Right atrium auricular region (tissue), 2 donors: ENCODE measurements around the gene PRSS33. TPM values are rescaled to one million over a fixed set of nuclear protein-coding genes. Genes with fewer than 3 reads are reported as not detected.

Source experiments
- DNase-seq: peaks from one replicate; pipeline ENCODE4 v3.0.0-alpha.2; 2019; ENCODE audit warnings: low spot score
- H3K27ac ChIP-seq, 2 donors: fragments of 200-600 bp; sonication (generic); 1 replicate in 1 of 2; 2 replicates in 1 of 2; pipeline ENCODE4 v1.5.1; 2016 to 2019
- H3K27me3 ChIP-seq, 2 donors: fragments of 200-600 bp; sonication (generic); one replicate each; pipeline versions ENCODE4 v1.5.1 to v1.6.0; 2017 to 2019
- H3K36me3 ChIP-seq: fragments of 200-600 bp; sonication (generic); one replicate; pipeline ENCODE4 v1.5.1; 2016
- H3K4me1 ChIP-seq, 2 donors: fragments of 200-600 bp; sonication (generic); one replicate each; pipeline versions ENCODE4 v1.5.1 to v1.6.0; 2017 to 2019
- H3K4me3 ChIP-seq, 2 donors: fragments of 200-600 bp; sonication (generic); 1 replicate in 1 of 2; 2 replicates in 1 of 2; pipeline ENCODE4 v1.5.1; 2017 to 2019; ENCODE audit warnings: mild to moderate bottlenecking in 1 of 2, moderate library complexity in 1 of 2
- H3K9me3 ChIP-seq, 2 donors: fragments of 200-600 bp; sonication (generic); one replicate each; pipeline ENCODE4 v1.5.1; 2019
- total RNA-seq, 2 donors: library from RNA; depleted of rRNA; stranded (reverse); fragments of >200 nt; gene quantifications; one replicate each; pipeline ENCODE4 v1.1.0, GENCODE V29; 2016
- TF ChIP-seq, protein P1 (sequence below), 2 donors: fragments of 200-600 bp; sonication (generic); IDR thresholded peaks; one replicate each; pipeline ENCODE4 v1.5.1; 2019; ENCODE audit warnings: antibody characterized with exemption in 2 of 2

Gene PRSS33, protein sequence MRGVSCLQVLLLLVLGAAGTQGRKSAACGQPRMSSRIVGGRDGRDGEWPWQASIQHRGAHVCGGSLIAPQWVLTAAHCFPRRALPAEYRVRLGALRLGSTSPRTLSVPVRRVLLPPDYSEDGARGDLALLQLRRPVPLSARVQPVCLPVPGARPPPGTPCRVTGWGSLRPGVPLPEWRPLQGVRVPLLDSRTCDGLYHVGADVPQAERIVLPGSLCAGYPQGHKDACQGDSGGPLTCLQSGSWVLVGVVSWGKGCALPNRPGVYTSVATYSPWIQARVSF
- not detected for total RNA-seq

DNA sequence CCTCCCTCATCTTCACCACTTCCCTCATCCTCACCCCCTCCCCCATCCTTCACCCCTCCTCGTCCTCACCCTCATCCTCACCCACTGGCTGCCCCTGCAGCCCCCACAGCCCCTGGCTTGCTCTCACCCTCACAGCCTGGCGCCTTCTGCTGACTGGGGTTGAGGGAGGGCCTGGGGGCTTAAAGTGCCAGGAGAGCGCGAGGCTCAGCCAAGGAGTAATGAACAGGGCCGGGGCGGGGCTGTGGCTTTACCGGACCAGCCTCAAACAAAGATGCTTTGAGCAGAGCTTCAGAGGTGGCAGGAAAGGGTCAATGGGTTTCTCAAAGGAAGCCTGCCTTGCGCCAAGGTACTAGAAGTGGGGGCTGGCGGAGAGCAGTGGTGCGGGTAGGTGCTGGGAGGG, at the start of gene PRSS33:
Gene PRSS33, minus strand, starts transcription at position 155 of the 400 bp plus-strand sequence. CDS start 1,013 bp downstream, outside the sequence.
- Histone ChIP-seq H3K27ac (no peak within 1 kb of the TSS), H3K27me3 (peaks cover 4 to 18% of the 10 kb centered on the region in 2 donors), H3K36me3 (no peaks in the 10 kb centered on the region), H3K9me3 (no peaks in the 10 kb centered on the region), H3K4me3 (no peak within 1 kb of the TSS), H3K4me1 (peaks cover 0 to 11% of the 10 kb centered on the region in 2 donors)
- TF ChIP-seq, protein P1, sequence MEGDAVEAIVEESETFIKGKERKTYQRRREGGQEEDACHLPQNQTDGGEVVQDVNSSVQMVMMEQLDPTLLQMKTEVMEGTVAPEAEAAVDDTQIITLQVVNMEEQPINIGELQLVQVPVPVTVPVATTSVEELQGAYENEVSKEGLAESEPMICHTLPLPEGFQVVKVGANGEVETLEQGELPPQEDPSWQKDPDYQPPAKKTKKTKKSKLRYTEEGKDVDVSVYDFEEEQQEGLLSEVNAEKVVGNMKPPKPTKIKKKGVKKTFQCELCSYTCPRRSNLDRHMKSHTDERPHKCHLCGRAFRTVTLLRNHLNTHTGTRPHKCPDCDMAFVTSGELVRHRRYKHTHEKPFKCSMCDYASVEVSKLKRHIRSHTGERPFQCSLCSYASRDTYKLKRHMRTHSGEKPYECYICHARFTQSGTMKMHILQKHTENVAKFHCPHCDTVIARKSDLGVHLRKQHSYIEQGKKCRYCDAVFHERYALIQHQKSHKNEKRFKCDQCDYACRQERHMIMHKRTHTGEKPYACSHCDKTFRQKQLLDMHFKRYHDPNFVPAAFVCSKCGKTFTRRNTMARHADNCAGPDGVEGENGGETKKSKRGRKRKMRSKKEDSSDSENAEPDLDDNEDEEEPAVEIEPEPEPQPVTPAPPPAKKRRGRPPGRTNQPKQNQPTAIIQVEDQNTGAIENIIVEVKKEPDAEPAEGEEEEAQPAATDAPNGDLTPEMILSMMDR (IDR thresholded peaks at IDR 0.05), result no peak
- DNase-seq, result no peak

DNA sequence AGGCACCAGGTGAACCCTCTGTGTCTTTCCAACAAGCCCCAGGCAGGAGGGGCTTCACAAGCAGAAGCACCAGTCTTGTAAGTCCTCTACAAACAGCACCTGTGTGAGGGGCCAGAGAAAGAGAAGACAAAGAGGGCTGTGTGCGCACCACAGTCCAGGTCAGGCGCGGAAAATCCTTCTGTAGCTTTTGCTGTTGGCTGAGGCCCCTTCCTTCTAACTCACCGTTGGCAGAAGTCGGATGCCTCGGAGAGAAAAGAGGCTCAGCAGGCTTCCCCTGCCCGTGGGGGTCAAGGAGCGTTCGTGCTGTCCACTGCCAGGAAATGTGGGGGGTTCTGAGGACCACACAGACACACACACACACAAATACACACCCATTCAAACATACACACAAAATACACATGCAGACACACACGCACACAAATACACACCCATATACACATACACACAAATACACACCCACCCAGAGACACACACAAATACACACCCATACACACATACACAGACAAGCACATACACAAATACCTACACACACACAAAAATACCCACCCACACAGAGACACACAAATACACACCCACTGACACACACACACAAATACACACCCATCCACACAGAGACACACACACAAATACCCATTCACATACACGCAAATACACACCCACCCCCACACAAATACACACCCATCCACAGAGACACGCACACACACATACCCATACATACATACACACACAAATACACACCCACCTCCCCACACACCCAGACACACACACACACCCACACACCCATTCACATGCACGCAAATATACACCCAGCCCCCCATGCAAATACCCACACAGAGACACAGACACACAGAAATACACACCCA, 49.5 kb upstream of the PRSS33 start:
- DNase-seq, result no peak
- H3K9me3 ChIP-seq, result no peaks in the 10 kb centered on the region
- no peaks in the 10 kb centered on the region for H3K27me3 ChIP-seq
- peaks cover 0 to 18% of the 10 kb centered on the region in 2 donors for H3K4me1 ChIP-seq
- TF ChIP-seq, protein P1 (IDR thresholded peaks at IDR 0.05), result no peak
- no peaks in the 10 kb centered on the region for H3K36me3 ChIP-seq
- H3K4me3 ChIP-seq, result no peak overlapping the region
- H3K27ac ChIP-seq, result no peak overlapping the region

DNA sequence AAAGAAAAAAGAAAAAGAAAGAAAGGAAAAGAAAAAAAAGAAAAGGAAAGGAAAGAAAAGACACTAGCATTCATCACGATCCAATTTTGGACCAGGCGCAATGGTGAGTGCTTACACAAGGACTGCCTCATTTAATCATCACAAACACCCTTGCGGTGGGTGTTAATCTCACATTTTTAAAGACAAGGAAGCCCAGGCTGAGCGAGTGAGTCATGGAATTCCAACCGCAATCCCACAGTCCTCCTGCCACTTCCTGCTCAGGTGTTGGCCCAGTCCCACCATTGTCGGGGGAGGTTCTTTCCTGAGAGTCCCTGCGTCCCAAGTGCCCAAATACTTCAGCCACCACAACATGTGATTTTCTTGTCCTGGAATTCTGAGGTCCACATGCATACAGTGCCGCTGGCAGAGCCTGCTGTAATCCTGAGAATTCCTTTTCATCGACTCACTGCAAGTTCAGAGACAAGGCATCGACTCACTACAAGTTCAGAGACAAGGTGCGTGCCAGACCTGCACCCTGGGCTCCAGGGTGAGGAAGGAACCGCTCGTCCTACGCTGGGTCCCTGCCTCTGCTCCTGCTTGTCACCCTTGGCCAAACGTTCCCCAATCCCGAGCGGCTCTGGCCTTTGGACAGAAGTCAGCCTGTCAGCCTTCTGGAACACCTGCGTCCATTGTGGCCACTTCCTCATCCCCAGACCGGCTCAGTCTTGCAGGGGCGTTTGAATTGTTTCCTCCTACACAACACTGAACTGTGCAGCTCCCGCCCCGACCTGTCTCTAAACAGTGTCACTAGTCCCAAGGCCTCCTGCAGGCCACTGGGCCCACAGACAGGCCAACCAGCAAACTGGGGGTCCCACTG, 48.5 kb upstream of the PRSS33 start:
- no peak overlapping the region for H3K4me3 ChIP-seq
- no peak overlapping the region for H3K27ac ChIP-seq
- no peak for DNase-seq
- no peaks in the 10 kb centered on the region for H3K36me3 ChIP-seq
- TF ChIP-seq, protein P1 (IDR thresholded peaks at IDR 0.05), result no peak
- H3K9me3 ChIP-seq, result no peaks in the 10 kb centered on the region
- H3K4me1 ChIP-seq, result peaks cover 0 to 12% of the 10 kb centered on the region in 2 donors
- H3K27me3 ChIP-seq, result no peaks in the 10 kb centered on the region

DNA sequence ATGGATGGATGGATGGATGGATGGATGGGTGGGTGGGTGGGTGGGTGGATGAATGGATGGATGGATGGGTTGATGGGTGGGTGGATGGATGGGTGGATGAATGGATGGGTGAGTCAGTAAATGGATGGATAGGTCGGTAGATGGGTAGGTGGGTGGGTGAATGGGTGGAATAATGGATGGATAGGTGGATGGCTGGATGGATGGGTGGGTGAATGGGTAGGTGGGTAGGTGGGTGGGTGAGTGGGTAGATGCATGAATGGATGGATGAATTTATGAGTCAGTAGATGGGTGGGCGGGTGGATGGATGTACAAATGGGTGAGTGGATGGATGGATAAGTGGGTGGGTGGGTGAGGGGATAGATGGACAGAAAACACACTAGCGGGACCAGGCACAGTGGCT, 47.6 kb upstream of the PRSS33 start:
- Histone ChIP-seq H3K27ac (no peak overlapping the region), H3K36me3 (no peaks in the 10 kb centered on the region)

DNA sequence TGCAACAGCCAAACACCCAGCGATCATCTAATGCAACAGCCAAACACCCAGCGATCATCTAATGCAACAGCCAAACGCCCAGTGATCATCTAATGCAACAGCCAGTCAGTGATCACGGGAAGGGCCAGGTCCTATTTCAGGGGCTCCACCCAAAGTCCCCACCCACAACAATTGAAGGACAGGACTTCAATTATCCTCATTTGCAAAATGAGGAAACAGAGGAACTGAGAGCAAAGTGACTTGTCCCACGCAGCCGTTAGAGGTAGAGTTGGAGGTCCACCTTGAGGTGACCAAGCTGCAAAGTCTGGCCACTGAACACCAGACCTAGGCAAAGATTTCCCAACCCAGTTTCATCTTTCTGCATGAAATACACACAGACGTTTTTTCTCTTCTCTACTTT, 46.4 kb upstream of the PRSS33 start:
- TF ChIP-seq, protein P1 (IDR thresholded peaks at IDR 0.05), result no peak
- Histone ChIP-seq H3K27ac (no peak overlapping the region), H3K36me3 (no peaks in the 10 kb centered on the region), H3K27me3 (no peaks in the 10 kb centered on the region), H3K9me3 (no peaks in the 10 kb centered on the region), H3K4me1 (peaks cover 0 to 12% of the 10 kb centered on the region in 2 donors), H3K4me3 (no peak overlapping the region)
- no peak for DNase-seq

More for the DNA sequence above, 47.6 kb upstream of the PRSS33 start:
- H3K27me3 ChIP-seq, result no peaks in the 10 kb centered on the region
- H3K4me1 ChIP-seq, result peaks cover 0 to 12% of the 10 kb centered on the region in 2 donors
- TF ChIP-seq, protein P1 (IDR thresholded peaks at IDR 0.05), result no peak
- H3K9me3 ChIP-seq, result no peaks in the 10 kb centered on the region
- no peak overlapping the region for H3K4me3 ChIP-seq
- no peak for DNase-seq
